KOPT-K1 (cell line): ENCODE measurements around the gene IKZF2.

ENCODE experiments used
- H3K27ac ChIP-seq: fragments of 200-600 bp; sonication (generic); 2 replicates; pipeline ENCODE4 v1.5.1; 2016; ENCODE audit warnings: antibody characterized with exemption, mild to moderate bottlenecking, low read depth, low read length; ENCODE audit not compliant: poor library complexity, severe bottlenecking
- H3K36me3 ChIP-seq: fragments of 200-600 bp; sonication (generic); 2 replicates; pipeline ENCODE4 v1.5.1; 2017; ENCODE audit warnings: antibody characterized with exemption, mild to moderate bottlenecking, low read length, moderate library complexity; ENCODE audit not compliant: insufficient read depth
- H3K9me3 ChIP-seq: fragments of 200-600 bp; sonication (generic); 2 replicates; pipeline ENCODE4 v1.5.1; 2017; ENCODE audit warnings: antibody characterized with exemption, low read length, mild to moderate bottlenecking; ENCODE audit not compliant: insufficient read depth, poor library complexity, severe bottlenecking

IKZF2 gene

DNA sequence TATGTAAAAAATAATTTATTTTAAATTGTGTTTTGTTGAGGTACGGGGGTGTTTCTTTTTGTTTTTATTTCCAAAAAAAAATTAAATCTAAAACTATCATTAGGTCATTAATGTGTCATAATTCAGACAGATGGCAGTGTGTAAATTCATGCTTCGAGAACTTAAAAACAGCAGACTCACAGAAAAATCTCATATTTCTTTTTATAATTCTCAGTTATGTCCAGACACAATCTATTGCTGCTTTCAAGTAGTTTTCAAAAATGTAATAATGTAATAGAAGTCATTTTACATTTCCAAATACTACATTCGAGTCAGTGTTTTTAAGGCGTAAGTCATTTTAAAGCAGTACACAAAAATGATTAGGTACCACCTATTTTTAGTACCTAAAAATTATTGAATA is 14.3 kb downstream of the IKZF2 start:
- Histone ChIP-seq H3K27ac (peak overlapping the region; percentile 42), H3K36me3 (peaks cover 75% of the 10 kb centered on the region), H3K9me3 (no peaks in the 10 kb centered on the region)

DNA sequence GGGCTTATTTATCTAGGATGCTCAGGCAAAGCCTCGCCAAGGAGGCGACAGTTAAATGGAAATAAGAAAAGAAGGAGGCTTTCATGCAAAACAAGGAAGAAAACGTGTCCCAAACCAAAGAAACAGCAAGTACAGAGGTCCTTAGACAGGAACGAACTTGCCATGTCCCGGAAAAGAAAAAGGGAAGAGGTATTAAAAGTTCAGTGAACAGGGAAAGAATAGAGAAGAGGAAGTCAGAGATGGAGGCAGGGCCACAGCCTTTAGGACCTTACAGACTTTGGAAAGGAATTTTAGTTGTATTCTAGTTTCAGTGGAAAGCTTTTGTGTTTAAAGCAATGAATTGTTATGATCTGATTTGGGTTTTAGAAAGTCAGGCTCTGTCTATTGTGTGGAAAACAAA is 22.1 kb downstream of the IKZF2 start:
- no peaks in the 10 kb centered on the region for H3K9me3 ChIP-seq
- peaks cover 66% of the 10 kb centered on the region for H3K36me3 ChIP-seq
- H3K27ac ChIP-seq, result peak overlapping the region; percentile 52

DNA sequence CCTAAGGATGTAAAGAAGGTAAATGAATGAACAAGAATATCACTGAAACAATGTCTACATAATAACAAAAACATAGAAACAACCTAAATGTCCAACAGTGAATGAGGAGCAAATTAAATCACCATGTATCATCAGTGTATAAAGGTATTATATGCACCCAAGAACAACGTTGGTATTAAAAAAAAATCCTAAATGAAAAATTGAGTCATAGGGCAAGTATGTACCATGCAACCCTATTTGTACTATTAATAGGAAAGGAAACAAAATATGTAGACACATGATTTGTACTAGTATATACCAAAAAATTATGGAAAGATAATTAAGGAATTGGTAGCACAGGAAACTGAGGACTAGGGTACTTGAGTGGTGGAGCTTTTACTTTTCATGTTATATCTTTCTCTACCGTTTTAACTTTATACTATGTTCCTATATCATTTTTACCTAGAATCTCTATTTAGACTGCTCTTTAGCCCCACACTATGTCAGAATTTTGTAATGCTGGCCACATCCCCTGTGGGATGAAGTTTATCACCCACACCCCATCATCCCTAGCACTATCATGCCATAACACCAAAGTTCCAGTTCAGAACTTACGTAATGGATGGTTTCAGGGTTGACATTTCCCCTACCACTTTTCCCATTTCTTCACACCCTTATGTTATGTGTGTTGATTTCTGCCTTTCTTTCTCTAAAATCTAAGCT is 25.6 kb downstream of the IKZF2 start:
- H3K27ac ChIP-seq, result peak overlapping the region; percentile 90
- no peaks in the 10 kb centered on the region for H3K9me3 ChIP-seq
- H3K36me3 ChIP-seq, result peaks cover 38% of the 10 kb centered on the region

DNA sequence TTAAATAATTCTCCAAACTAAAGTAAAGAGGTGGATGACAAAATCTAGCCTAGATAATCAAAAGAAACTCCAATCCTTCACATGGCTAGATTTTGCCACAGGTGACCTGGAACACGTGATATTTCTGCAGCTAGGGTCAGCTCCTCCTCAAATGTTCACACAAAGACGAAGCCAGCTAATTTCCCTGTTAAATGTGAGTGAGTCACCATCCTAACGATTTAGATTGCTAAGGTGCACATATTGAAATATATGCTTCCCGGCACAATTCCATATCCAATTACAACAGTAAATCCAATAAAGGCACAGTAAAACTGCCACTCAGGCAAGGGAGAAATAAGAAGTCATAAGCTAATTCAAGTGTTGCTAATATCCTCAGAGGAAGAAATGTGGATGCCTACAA is 28.7 kb downstream of the IKZF2 start:
- Histone ChIP-seq H3K27ac (peak overlapping the region; percentile 90), H3K36me3 (peaks cover 17% of the 10 kb centered on the region), H3K9me3 (no peaks in the 10 kb centered on the region)

DNA sequence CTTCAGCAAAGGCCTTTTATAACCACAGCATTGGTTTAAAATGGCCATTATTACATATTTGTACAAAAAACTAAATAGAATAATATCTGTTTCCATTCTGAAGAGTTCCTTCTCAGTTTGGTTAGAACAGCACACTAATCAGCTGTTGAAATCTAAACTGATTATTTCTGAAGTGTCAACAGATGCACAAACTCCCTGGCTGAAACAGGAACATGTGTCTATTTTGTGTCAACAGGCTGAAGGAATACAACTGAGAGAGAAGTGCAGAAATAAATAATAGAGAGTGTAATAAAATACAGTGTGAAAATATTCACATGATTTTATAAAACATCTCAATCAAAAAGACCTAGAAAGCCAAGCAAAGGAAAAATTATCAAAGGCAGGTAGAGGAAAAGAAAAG is 29.7 kb downstream of the IKZF2 start:
- Histone ChIP-seq H3K27ac (peak overlapping the region; percentile 90), H3K9me3 (no peaks in the 10 kb centered on the region), H3K36me3 (peaks cover 10% of the 10 kb centered on the region)

DNA sequence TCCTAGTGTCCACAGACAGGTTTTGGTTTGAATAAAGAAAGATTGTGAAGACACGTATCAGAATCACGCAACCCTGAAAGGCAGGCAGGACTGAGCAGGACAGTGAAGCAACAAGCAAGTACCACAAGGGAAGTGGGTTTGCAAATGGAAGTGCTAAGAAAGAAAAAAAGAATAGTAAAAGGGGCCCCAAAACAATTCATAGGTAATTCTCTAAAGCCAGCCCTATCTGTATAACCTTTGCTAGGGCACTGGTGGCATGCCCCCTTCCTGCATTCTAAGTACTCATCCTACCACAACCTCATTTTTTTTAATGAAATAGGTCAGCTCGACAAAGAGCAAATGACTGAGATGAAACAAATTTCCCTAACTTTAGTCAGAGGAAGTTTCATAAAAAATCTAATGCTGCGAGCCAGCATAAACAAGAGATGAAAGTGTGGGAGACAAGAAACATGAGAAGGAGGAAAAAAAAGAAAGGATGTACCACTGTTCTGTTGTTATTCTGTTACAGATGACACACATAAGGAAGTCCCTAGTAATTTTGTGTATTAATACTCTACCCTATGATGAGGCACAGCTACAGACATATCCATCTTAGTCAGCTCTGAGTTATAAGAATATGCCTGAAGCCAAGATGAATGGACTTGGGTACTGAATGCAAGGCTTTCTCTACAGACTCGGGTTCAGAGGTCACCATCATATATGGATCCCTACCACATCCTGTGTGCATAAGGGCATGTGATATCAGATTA is 32.2 kb downstream of the IKZF2 start:
- Histone ChIP-seq H3K9me3 (no peaks in the 10 kb centered on the region), H3K36me3 (peaks cover 15% of the 10 kb centered on the region; the same call in 1 of the 2 replicates), H3K27ac (peak overlapping the region; percentile 90)

DNA sequence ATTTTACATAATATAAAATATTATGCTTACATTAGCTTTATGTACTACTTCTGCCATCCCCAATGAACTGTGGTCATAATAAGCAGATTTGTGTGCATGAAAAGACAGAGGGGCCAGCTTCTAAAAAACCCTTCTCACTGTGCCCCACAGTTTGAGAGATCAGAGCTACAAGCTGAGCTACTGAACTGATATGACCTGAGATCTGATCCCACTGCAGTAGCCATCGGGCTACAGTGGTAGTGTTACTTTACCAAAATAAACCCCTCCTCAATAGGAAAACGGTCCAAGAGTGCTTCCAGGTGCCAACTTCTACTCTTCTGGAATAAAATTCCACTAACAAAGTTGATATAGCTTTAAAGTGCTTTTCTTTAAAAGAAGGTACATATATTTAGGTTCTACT is 43.1 kb downstream of the IKZF2 start:
- no peaks in the 10 kb centered on the region for H3K9me3 ChIP-seq
- peak overlapping the region; percentile 90 for H3K27ac ChIP-seq
- no peaks in the 10 kb centered on the region; the same call in 1 of the 2 replicates for H3K36me3 ChIP-seq

DNA sequence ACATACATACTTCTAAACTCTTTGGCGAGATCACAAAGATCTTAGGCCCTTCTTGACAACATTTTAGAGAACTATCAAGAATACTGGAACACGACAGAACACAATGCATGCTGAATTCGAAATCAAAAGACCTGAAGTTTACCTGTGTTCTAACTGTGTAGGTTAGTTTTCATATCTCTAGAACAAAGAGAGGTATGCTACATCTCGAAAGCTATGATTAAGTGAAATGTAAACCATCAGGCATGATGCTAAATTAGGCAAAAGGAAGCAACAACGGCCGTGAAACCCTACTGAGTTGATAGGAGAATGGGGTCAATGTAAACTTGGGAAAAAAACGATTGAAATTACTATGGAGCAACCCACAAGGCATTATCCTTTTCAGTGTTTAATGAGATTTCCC is 43.7 kb downstream of the IKZF2 start:
- peak overlapping the region; percentile 90 for H3K27ac ChIP-seq
- H3K36me3 ChIP-seq, result no peaks in the 10 kb centered on the region; the same call in 1 of the 2 replicates
- no peaks in the 10 kb centered on the region for H3K9me3 ChIP-seq

DNA sequence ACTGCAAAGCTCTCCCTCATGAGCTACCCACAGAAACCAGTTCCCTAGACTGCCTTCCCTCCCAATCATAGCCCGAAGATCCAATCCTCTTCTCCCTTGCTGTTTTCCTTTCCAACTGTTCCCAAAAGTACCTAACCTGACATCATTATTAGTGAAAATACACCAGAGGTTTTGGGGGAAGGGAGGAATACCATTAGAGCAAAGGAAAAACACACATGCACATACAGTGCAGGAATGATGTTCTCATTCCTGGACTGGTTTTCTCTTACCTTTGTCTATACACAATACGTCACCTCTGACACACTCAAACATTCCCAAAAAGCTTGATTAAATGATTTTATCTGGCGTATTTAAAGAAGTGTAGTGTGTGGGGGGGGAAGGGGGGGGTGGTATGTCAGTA is 46.2 kb downstream of the IKZF2 start:
- Histone ChIP-seq H3K36me3 (peaks cover 4% of the 10 kb centered on the region; the same call in 1 of the 2 replicates), H3K27ac (peak overlapping the region; percentile 90), H3K9me3 (no peaks in the 10 kb centered on the region)

DNA sequence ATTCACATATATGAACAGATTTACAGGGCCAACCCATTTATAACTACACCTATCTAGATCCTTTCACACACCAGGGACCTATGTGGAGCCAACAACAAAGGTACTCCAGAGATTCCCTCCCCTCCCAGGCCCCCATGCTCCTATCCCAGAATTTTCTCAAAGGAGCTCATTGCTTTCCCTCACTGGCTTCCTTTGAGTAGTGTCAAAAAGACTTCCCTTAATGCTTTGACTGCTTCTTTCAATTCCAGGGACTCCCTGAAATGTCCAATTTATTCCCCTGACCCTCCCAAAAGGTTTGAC is 46.6 kb downstream of the IKZF2 start:
- peaks cover 4% of the 10 kb centered on the region; the same call in 1 of the 2 replicates for H3K36me3 ChIP-seq
- peak overlapping the region; percentile 90 for H3K27ac ChIP-seq
- H3K9me3 ChIP-seq, result no peaks in the 10 kb centered on the region

DNA sequence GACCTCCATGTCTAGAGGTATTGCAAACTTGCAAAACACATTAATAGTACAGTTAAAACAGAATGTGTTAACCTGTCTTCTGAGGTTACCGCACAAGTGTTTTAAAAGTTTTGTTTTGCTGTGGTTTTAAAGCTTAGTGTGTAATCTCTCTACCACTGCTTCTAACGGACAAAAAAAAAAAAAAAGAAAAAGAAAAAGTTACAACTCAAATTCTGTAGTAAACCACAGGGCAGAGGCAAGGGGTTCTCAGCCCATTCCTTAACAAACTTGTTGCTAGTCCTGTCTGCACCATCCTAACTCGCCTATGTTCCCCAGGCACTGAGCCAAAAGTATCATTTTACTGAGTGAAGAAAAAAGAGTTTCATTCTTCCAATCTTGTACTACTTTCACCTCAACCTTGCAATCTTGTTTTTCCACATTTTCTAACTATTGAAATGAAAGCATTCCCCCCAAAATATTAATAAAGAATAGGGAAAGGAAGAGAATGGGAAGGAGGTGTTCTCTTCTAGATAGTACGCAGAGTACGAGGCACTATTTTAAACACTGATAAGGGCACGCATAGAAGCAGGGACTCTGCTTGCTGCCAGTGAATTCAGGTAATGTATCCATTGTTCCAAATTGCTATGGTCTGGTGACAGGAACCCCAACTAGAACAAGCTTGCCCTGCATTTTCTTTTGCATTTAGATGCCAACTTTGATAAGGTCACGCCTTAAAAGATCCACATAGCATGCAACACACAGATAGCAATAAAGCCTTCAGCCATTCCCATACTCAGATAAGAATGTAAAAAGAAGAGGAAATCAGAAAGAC is 47.1 kb downstream of the IKZF2 start:
- H3K27ac ChIP-seq, result peak overlapping the region; percentile 90
- no peaks in the 10 kb centered on the region for H3K9me3 ChIP-seq
- H3K36me3 ChIP-seq, result peaks cover 4% of the 10 kb centered on the region; the same call in 1 of the 2 replicates

DNA sequence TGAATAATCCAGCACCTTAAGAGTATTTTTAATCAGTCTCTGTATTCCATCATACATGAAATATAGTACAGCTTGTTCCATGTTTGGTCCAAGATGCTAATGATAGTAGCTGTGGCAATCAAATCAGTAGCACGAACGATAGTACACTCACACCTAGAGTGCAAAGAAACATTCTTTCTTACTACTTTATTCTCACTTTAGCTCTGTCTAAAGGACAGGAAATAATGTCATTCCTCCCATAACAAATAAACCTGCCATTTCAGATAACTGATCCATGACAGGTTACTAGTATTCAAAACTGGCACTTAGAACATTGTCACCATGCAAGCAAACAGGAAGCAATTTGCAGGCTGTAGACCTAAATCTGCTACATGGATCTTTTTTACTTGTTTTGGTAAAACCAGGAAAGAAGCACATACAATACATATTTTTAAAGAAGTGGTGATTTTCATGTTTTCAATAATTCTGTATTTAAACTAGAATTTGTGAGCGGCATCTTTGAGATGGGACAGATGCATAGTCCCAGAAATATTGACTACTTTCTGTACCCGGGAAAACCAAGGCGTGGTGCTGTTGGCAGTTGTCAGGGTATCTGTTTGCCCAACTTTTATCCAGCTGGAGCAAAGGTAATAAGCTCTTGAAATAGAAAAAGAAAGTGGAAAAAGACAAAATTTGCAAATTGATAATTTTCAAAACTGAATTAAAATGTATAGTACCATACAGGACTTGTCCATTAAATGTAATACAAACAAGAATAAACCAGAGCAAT is 49.5 kb downstream of the IKZF2 start:
- H3K9me3 ChIP-seq, result no peaks in the 10 kb centered on the region
- peaks cover 21% of the 10 kb centered on the region; the same call in 1 of the 2 replicates for H3K36me3 ChIP-seq
- H3K27ac ChIP-seq, result peak overlapping the region; percentile 90

DNA sequence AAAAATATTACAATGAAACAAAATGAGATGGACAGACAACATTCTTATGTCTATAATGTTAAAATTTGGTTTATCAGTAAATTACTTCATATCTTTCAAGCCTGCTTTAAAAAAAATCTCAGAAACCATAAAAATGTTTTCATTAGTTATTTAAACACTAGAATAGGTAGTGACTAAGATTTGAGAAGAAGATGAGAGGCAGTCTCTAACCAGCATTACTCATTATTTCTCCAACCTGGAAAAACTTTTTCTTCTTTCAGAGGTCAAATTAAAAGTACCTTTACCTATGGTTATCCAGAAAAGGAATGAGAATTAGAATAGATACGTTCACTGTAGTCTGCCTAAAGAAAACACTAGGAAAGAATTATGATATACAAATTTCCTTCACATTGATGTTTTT is 50.3 kb downstream of the IKZF2 start:
- Histone ChIP-seq H3K27ac (peak overlapping the region; percentile 90), H3K9me3 (no peaks in the 10 kb centered on the region), H3K36me3 (peaks cover 21% of the 10 kb centered on the region; the same call in 1 of the 2 replicates)

DNA sequence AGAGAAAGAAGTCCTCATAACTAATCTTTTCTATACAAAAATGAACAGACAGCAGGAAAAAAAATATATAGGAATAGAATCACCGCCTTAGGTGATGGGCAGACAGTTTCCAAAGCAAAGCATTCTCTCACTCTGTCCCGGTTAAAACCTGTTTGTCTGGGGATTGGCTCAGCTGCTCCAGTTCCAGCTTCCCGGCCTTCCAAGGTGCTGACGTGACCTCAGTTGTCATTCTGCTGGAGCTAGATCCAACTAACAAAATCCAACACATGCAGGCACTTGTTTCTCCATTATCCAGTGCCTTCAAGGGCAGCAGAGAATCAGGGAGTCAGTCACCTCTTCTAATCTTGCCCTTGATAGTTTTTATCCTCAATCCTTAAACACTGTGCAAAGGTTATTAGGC is 52.8 kb downstream of the IKZF2 start:
- Histone ChIP-seq H3K27ac (peak overlapping the region; percentile 90), H3K36me3 (peaks cover 40% of the 10 kb centered on the region), H3K9me3 (no peaks in the 10 kb centered on the region)
